Measurements from ENCODE around the gene ELL.

DNA sequence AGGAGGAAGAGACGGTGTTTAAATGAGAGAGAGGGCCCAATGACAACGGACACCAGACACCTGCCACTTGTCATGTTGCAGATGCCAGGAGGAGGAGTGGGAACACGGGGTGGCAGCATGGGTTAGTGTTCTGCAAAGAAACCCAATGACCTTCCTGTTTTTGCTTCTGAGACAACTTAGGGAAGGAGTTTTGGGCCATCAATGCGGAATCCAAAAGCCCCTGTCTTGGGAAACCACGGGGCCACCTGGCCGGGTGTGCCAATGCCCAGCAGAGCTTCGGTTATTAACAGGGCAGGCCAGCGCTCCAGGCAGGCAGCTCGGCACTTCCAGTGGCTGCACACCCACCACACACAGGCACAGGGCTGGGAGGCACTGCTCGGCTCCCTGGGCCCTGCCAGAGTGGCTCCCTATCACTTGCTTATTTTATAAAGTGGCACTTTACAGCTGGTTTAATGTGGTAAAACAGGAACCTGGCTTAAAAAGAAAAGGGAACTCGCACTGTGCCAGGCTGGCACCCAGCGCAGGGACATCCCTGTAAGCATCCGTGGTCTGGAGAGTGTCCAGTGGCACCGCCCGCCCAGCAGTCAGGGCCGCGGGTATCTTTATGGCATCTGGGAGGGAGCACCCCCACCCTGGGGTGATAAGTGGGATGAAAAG is 19.1 kb downstream of the ELL start:
- TF ChIP-seq, protein P1, sequence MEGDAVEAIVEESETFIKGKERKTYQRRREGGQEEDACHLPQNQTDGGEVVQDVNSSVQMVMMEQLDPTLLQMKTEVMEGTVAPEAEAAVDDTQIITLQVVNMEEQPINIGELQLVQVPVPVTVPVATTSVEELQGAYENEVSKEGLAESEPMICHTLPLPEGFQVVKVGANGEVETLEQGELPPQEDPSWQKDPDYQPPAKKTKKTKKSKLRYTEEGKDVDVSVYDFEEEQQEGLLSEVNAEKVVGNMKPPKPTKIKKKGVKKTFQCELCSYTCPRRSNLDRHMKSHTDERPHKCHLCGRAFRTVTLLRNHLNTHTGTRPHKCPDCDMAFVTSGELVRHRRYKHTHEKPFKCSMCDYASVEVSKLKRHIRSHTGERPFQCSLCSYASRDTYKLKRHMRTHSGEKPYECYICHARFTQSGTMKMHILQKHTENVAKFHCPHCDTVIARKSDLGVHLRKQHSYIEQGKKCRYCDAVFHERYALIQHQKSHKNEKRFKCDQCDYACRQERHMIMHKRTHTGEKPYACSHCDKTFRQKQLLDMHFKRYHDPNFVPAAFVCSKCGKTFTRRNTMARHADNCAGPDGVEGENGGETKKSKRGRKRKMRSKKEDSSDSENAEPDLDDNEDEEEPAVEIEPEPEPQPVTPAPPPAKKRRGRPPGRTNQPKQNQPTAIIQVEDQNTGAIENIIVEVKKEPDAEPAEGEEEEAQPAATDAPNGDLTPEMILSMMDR (IDR thresholded peaks at IDR 0.05), result no peak
- TF ChIP-seq POLR2A (IDR thresholded peaks at IDR 0.05), result no peak

Data from testis (tissue), 2 donors.